Keratinocyte (primary cell): Measurements from ENCODE around the gene ZFPM1. TPM values are rescaled to one million over a fixed set of nuclear protein-coding genes. Genes with fewer than 3 reads are reported as not detected.

ENCODE experiments used
- DNase-seq: peaks from one replicate; pipeline ENCODE4 v3.0.0-alpha.2; 2011; ENCODE audit warnings: low read depth, missing footprints, low spot score
- FAIRE-seq: peaks from 2 replicates; lab custom pipeline; 2011; peaks lifted over from hg19 to GRCh38; lab: Jason Lieb, UNC
- H2AFZ ChIP-seq: 2 replicates; pipeline ENCODE4 v1.6.0; 2012; ENCODE audit warnings: low read length, control low read depth, inconsistent platforms; ENCODE audit not compliant: control insufficient read depth
- H3K27ac ChIP-seq: 2 replicates; pipeline ENCODE4 v1.5.1; 2011; ENCODE audit warnings: low read length; ENCODE audit not compliant: control insufficient read depth, insufficient read depth
- H3K27me3 ChIP-seq: 3 replicates; pipeline ENCODE4 v1.6.0; 2011; ENCODE audit warnings: low read length; ENCODE audit not compliant: control insufficient read depth, insufficient read depth; ENCODE audit errors: extremely low read depth
- H3K36me3 ChIP-seq, 2 experiments: 2 replicates in 1 of 2; 3 replicates in 1 of 2; pipeline ENCODE4 v1.5.1; 2011; ENCODE audit warnings: low read length in 2 of 2, mild to moderate bottlenecking in 1 of 2; ENCODE audit not compliant: control insufficient read depth in 2 of 2, insufficient read depth in 2 of 2; ENCODE audit errors: extremely low read depth in 1 of 2
- H3K4me1 ChIP-seq: 3 replicates; pipeline ENCODE4 v1.5.1; 2011; ENCODE audit warnings: low read length; ENCODE audit not compliant: control insufficient read depth, insufficient read depth; ENCODE audit errors: extremely low read depth
- H3K4me2 ChIP-seq: 3 replicates; pipeline ENCODE4 v1.6.0; 2011; ENCODE audit warnings: low read depth, low read length; ENCODE audit not compliant: control insufficient read depth, insufficient read depth; ENCODE audit errors: extremely low read depth
- H3K4me3 ChIP-seq, 3 experiments: fragments of 200-600 bp in 1 of 3; sonication (generic) in 1 of 3; 2 replicates in 2 of 3; 3 replicates in 1 of 3; pipeline ENCODE4 v1.5.1; 2011 to 2016; ENCODE audit warnings: low read length in 3 of 3, mild to moderate bottlenecking in 3 of 3, control low read depth in 2 of 3, inconsistent platforms in 1 of 3, low read depth in 1 of 3, mixed read lengths in 1 of 3, mixed run types in 1 of 3, moderate library complexity in 1 of 3; ENCODE audit not compliant: control insufficient read depth in 2 of 3, insufficient read depth in 2 of 3; ENCODE audit errors: extremely low read depth in 1 of 3
- H3K79me2 ChIP-seq: 2 replicates; pipeline ENCODE4 v1.6.0; 2012; ENCODE audit warnings: low read length; ENCODE audit not compliant: control insufficient read depth, insufficient read depth
- H3K9ac ChIP-seq: 3 replicates; pipeline ENCODE4 v1.6.0; 2011; ENCODE audit warnings: low read length; ENCODE audit not compliant: control insufficient read depth, insufficient read depth; ENCODE audit errors: extremely low read depth
- H3K9me1 ChIP-seq: 3 replicates; pipeline ENCODE4 v1.6.0; 2011; ENCODE audit warnings: low read length; ENCODE audit not compliant: control insufficient read depth, insufficient read depth; ENCODE audit errors: extremely low read depth
- H3K9me3 ChIP-seq: 2 replicates; pipeline ENCODE4 v1.5.1; 2012; ENCODE audit warnings: low read depth, low read length; ENCODE audit not compliant: control insufficient read depth
- H4K20me1 ChIP-seq: 3 replicates; pipeline ENCODE4 v1.6.0; 2011; ENCODE audit warnings: low read length; ENCODE audit not compliant: control insufficient read depth, insufficient read depth; ENCODE audit errors: extremely low read depth
- EZH2 ChIP-seq: IDR thresholded peaks from one replicate; pipeline ENCODE4 v1.6.1; 2012; ENCODE audit warnings: inconsistent platforms, mild to moderate bottlenecking, low read length, moderate library complexity
- dilution Hi-C: fragments of 300-500 bp; cut with MboI; formaldehyde crosslinking; loops from one replicate; pipeline ENCODE4 v1.7.0; 2020; ENCODE audit warnings: low sequenced_read_pairs; ENCODE audit not compliant: extremely low pct_ligation_motif_present
- polyA plus RNA-seq, 5 experiments: library from polyadenylated mRNA; depleted of rRNA in 3 of 5; stranded (reverse) in 3 of 5; stranded (forward) in 1 of 5; unstranded in 1 of 5; fragments of >200 nt; gene quantifications; 1 replicate in 1 of 5; 2 replicates in 3 of 5; 3 replicates in 1 of 5; pipeline versions ENCODE4 v1.2.1 to v1.2.3, GENCODE V29; 2011 to 2012; ENCODE audit warnings: missing spikeins in 2 of 5, low read depth in 1 of 5, low replicate concordance in 1 of 5
- TF ChIP-seq, protein P1 (sequence below), 3 experiments: IDR thresholded peaks in 1 of 3; conservative IDR thresholded peaks in 1 of 3; optimal IDR thresholded peaks in 1 of 3; 2 replicates in 2 of 3; 3 replicates in 1 of 3; pipeline versions ENCODE3 to v1.5.1; 2011; ENCODE audit warnings: low read length in 3 of 3, mild to moderate bottlenecking in 3 of 3, moderate library complexity in 2 of 3, control low read depth in 1 of 3, inconsistent platforms in 1 of 3; ENCODE audit not compliant: insufficient read depth in 2 of 3; ENCODE audit errors: extremely low read depth in 1 of 3

ZFPM1 gene
- polyA plus RNA-seq, 1 donor (not counting 4 experiments of a cell fraction or from before 2014, with no cell fraction given): 0.42 TPM

DNA sequence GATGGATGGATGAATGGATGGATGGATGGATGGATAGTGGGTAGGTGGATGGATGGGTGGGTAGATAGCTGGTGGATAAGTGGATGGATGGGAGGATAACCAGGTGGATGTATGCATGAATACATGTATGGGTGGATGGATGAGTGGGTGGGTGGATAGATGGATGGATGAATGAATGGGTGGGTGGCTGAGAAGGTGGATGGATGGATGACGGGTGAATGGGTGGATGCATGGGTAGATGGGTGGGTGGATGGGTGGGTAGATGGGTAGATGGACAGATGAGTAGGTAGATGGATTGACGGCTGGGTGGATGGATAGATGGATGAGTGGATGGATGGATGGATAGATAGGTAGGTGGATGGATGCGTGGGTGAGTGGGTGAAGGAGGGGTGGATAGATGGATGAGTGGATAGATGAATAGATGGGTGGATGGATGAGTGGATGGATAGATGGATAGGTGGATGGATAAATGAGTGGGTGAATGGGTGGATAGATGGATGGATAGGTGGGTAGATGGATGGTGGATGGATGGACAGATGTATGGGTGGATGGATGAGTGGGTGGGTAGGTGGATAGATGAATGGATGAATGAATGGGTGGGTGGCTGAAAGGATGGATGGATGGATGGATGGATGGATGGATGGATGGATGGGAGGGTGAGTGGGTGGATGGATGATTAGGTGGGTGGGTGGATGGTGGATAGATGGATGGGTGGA, 67.0 kb downstream of the ZFPM1 start:
- no peaks in the 10 kb centered on the region for H3K79me2 ChIP-seq
- DNase-seq (no peak), FAIRE-seq (no peak)
- no peak overlapping the region for H2AFZ ChIP-seq
- H3K4me3 ChIP-seq: no peak overlapping the region
- H3K27me3 ChIP-seq: no peaks in the 10 kb centered on the region
- no peaks in the 10 kb centered on the region for H4K20me1 ChIP-seq
- TF ChIP-seq EZH2: no peak
- no peaks in the 10 kb centered on the region for H3K9me1 ChIP-seq
- H3K27ac ChIP-seq: no peak overlapping the region
- no peak overlapping the region for H3K9ac ChIP-seq
- H3K4me2 ChIP-seq: no peak overlapping the region
- H3K9me3 ChIP-seq: no peaks in the 10 kb centered on the region
- no peaks in the 10 kb centered on the region for H3K36me3 ChIP-seq
- H3K4me1 ChIP-seq: no peaks in the 10 kb centered on the region
- dilution Hi-C loops: no loop called here

GRCh38 chr16:88521674-88522073, 68.6 kb downstream of the ZFPM1 start:
- Histone ChIP-seq H3K27ac (no peak overlapping the region), H3K9me3 (no peaks in the 10 kb centered on the region), H3K4me3 (no peak overlapping the region), H3K4me2 (no peak overlapping the region), H4K20me1 (no peaks in the 10 kb centered on the region), H3K4me1 (no peaks in the 10 kb centered on the region), H3K27me3 (no peaks in the 10 kb centered on the region), H3K9me1 (no peaks in the 10 kb centered on the region), H3K36me3 (no peaks in the 10 kb centered on the region), H2AFZ (no peak overlapping the region), H3K9ac (no peak overlapping the region), H3K79me2 (no peaks in the 10 kb centered on the region)
- no peak for TF ChIP-seq EZH2
- TF ChIP-seq, protein P1, sequence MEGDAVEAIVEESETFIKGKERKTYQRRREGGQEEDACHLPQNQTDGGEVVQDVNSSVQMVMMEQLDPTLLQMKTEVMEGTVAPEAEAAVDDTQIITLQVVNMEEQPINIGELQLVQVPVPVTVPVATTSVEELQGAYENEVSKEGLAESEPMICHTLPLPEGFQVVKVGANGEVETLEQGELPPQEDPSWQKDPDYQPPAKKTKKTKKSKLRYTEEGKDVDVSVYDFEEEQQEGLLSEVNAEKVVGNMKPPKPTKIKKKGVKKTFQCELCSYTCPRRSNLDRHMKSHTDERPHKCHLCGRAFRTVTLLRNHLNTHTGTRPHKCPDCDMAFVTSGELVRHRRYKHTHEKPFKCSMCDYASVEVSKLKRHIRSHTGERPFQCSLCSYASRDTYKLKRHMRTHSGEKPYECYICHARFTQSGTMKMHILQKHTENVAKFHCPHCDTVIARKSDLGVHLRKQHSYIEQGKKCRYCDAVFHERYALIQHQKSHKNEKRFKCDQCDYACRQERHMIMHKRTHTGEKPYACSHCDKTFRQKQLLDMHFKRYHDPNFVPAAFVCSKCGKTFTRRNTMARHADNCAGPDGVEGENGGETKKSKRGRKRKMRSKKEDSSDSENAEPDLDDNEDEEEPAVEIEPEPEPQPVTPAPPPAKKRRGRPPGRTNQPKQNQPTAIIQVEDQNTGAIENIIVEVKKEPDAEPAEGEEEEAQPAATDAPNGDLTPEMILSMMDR (optimal IDR thresholded peaks at IDR 0.05 in 1 of 3, IDR thresholded peaks at IDR 0.05 in 1 of 3, conservative IDR thresholded peaks at IDR 0.05 in 1 of 3; ENCODE audit: extremely low read depth in 1 of 3, insufficient read depth in 2 of 3, low read length in 3 of 3): no peak
- no peak for FAIRE-seq
- dilution Hi-C loops: no loop called here
- no peak for DNase-seq
